HG03342 (cell line): ENCODE data around the gene ATXN8OS.
"Not testable (repeated sequence)": the region's sequence is repeated elsewhere in the genome, so short reads cannot be mapped to it uniquely, and the experiment has no call there.

Source experiments
- ATAC-seq: cut with Tn5 transposase; IDR thresholded peaks from one replicate; pipeline ENCODE4 v1.9.1; 2021; ENCODE audit warnings: mild to moderate bottlenecking, moderate library complexity; ENCODE audit not compliant: unreplicated experiment

Gene ATXN8OS

GRCh38 chr13:70107498-70108281 is at the start of gene ATXN8OS:
TSS of gene ATXN8OS (plus strand) at chr13:70107826.
- ATAC-seq = no peak

DNA sequence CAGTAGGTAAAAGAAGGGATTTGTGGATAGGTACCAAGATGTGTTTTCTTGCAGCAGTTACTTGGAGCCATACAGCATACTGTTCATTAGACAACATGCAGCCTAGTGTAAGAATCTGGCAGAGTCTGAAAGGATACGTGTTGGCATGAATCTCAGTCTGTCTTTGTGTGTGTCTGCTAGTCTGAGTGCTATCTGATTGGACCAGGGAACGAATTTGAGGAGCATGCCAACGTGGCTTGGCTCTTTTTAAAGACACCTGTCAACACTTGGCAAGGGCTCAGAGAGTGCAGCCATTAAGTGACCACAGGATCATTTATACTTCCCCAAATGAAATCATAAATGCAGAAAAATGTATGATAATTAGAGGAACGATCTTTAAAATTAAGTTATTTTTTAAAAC is 27.6 kb upstream of the ATXN8OS start:
- no peak for ATAC-seq

DNA sequence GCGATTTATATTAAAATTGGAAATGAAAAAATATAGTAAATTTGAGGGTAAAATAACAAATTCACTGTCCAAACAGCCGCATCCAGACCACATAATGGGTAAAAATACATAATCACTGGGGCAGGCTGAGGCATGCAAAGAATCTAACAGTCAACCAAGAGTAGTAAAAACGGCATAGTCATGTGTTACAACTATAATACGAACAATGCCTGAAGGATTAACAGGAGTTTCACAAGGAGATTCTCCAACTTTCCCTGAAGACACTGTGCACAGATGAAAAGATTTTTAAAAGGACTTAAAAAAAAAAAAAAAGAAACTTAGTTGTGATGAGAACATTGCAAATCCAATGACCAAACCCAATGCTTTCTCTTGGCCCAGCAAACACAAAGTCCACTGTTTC is 20.4 kb upstream of the ATXN8OS start:
- no peak for ATAC-seq

DNA sequence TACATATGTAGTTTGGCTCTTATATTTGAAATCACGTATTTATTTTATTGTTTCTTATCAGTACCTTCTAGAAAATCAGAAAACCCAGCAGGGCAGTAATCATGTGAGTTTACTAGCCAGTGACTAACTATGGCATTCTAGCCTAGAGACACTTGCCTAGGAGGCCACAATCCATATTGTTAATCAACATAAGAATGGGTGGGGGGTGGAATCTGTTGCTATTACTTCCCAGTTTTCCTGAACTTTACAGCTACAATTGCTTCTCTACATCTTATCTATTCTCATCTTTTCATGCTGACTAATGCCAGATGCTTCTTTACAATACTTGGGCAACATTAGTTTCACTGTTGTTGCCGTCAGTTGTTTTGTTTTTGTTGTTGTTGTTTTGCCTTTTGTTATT is 18.7 kb upstream of the ATXN8OS start:
- no peak for ATAC-seq

DNA sequence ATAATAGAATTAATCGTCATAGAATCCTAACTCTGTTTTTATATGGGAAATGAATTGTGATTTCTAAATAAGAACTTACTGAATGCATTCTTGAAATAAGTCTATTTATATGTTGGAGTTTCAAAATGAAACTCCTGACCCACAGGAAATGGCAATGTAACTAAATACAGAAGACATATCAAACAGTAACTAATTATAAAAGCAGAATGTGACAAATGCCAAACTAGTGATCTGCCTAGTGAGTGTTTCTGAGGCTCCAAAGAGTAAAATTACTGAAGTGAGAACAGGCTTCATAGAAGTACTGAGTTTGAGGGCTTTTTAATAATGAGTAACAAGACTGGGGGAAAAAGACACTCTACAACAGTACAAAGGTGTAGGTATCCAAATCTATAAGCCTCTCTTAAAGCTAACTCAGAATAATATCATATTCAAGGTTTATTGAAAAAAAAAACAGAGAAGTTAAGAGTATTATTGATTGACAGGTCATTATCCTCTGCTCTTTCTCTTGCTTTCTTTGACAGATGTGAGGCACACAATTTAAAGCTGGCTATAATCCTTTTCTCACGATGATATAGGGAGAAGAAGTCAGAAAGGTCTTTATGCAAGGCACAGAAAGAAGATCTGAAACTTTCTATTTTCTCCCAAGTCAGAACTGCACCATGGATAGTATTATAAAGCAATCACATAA is 17.4 kb upstream of the ATXN8OS start:
- ATAC-seq = peak; percentile 66

- ATAC-seq = peak; percentile 59
Observed at GRCh38 chr13:70098669-70099068, 9.0 kb upstream of the ATXN8OS start.

DNA sequence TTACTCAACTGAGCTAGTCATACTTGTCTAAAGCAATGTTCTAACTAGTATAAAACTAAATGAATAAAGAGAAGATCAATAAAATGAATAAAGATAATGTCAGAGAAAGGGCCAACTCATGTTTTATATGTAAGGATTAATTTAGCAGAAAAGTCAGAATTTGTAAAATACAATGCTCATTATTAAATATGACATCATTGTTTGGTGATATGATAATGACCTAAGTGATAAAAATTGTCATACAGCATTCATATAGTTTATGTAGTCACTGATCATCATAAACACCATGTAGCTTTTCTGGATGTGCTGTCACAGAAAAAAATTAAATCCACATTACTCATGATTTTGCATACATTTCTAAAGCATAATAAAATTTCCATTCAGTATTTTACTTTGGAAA is 3.1 kb upstream of the ATXN8OS start:
- no peak for ATAC-seq

GRCh38 chr13:70107125-70107497 is 515 bp upstream of the ATXN8OS start:
- ATAC-seq = no peak

DNA sequence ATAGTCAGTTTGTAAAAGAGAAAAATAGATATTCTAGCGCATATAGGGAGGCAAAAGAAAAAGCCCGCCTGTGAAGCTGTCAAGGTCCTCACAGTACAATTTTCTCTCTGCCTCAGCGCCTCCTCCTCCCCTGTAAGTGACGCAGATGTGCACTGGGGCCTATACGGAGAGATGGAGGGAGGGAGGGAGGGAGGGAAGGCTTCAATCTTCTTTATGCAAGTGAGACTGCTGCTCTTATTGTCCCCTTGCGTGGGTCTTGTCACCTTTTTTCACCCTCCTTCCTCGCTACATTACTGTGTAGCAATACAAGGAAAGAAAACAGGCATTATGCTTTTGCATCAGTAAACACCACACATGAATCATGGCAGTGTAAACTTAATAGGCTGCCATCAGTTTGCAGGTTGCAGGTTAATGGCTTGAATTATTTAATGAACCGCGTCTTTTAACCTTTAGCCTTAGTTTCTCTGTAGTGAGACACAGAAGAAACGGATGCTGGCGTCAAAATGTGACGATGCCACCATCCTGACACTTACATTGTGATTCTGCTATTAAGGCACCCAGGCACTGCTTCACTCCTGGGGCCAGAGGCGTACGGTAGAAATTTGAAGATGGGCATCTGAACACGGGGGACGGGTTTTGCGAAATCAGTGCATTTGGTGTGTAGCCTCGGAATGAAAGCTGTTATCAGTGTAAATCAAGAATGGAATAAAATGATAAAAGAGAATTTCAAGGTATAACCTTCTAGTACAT is 905 bp downstream of the ATXN8OS start, which contains the start of gene KLHL1:
TSS of gene KLHL1 (minus strand) at position 97 of the 750 bp plus-strand sequence. CDS start 753 bp downstream, outside the sequence.
- no peak for ATAC-seq

DNA sequence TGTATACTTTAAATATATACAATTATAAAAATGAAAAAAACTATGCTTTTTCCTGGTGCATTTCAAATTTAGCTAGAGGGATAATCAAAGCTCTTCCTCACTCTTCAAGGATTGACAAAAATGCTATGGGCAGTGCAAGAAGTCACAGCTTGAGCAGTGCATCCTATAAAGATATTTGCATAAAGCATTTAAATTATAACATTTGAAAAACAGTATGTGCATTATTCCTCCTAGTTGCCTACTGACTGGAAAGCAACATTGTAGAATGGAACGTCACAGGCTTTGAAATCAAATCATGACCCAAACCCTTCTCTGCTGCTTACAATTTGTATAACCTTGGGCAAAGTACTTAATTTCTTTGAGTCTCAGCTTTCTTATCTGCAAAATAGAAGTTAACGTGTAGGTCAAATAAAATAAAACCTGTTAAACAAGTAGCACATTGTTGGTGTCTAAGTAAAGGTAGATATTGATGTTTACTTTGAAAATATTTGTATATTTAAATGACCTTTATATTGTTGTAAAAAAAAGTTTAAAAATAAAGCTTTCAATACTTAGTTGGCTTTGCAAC is 9.8 kb downstream of the ATXN8OS start:
- ATAC-seq = no peak

- no peak for ATAC-seq
Observed at GRCh38 chr13:70125693-70126092, 18.1 kb downstream of the ATXN8OS start.

DNA sequence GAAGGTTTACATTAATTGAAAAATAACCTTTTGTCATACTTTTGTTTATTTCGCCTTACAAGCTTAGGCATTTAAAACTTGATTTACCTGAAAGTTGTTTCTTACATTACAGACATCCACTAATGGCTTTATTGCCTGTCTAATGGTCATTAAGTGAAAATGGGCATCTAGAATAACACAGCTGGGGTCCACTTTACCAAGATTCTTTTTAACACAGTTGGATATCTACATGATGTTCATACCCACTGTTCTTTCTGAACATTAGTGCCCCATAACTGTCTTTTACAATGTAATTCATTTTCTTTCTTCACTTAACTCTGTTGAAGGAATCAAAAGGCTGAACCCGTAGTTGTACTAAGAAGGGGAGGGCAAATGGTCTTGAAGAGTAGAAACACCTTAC is 20.5 kb downstream of the ATXN8OS start:
- ATAC-seq = no peak

- not testable (repeated sequence) for ATAC-seq
Observed at GRCh38 chr13:70142658-70143057, 35.0 kb downstream of the ATXN8OS start.

DNA sequence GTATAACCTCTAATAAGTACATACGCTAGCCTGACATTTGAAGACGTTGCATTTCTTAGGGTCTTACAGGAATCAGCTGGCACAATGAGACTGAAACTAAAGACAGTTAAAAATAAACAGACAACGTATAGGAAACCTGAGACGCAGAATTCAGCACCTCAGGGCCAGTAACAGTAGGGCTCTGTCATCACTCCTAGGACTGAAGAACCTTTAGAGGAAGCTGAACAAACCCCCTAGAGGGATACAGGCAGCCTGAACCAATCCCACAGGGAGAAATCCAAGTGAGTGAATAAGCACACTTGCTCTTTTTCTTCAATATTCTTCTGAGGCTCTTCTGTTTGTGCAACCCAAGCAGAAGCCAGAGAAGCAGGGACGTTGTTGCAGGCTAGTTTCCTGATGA is 54.5 kb downstream of the ATXN8OS start:
- ATAC-seq = no peak

- ATAC-seq = no peak
Observed at GRCh38 chr13:70170689-70171088, 63.1 kb downstream of the ATXN8OS start.

- ATAC-seq = no peak
Observed at GRCh38 chr13:70171151-70171550, 63.5 kb downstream of the ATXN8OS start.

DNA sequence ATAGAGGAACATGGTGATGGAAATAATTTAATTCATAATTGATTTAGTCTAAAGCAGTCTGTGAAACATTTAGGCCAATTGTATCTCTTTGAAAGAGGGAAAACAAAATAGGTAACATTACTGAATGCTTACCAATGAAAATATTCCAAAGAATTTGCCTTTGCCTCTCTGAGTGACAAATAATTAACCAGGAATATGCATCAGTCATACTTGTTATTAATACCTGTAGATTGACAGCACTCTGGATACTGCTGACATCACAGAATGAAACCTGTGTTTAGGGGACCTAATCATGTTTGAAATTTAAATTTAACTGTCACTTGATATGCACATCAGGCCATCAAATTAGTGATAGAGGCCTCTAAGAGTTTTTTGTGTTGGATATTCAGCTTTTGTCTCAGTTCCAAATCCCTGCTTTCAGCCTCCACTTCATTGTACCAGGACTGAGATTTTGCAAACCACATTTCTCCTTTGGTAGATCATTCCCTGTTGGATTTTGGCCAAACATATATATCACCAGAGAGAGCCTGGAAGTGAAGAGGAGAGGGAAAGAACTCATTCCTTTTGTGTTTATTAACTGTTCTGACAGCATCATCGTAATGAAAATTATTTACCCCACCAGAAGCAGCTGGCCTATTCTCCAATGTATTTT is 65.4 kb downstream of the ATXN8OS start:
- no peak for ATAC-seq

DNA sequence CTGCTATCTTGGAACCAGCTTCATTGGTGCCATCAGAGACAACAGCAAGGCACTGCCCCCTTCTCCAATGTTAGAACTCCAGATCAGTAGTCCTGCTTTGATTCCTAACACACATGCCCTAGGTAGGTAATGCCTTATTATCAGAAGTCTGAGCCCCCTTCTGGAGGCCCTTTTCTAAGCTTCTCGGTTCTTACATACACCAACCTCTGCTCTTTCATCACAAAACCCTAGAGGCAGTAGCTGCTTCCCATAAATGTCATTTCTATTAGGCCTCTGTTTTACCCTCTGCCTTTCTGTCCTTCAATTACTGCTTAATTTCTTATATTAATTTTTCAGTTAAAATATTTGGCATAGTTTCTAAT is 66.0 kb downstream of the ATXN8OS start:
- no peak for ATAC-seq

DNA sequence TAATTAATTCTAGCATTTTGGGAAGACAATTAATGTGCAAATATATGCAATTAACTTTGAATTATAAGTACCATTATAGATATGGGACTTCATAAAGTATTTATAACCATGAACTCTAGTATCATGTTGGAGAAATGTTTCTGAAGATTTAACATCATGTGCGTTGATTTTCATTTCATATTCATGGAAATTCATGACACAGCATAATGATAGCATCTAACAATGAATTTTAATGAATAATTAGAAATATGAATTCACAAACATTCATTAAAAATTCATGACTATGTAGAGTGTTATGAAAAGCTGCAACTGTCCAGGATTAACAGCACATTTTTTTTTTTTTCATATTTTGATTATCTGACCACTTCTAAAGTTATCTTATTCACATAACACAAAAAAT is 70.7 kb downstream of the ATXN8OS start:
- no peak for ATAC-seq
